Nephron progenitor cell (in vitro differentiated cells): ENCODE results near the gene TSC2.

Experiments used
- DNase-seq: peaks from one replicate; pipeline ENCODE4 v3.0.0; 2021
- H3K27ac Mint-ChIP-seq: 2 replicates; pipeline ENCODE4 v1.8.0; 2021; ENCODE audit warnings: mild to moderate bottlenecking, moderate library complexity, mixed read lengths
- H3K27me3 Mint-ChIP-seq: 2 replicates; pipeline ENCODE4 v1.8.0; 2021; ENCODE audit warnings: mild to moderate bottlenecking, low read depth, mixed read lengths; ENCODE audit not compliant: poor library complexity
- H3K36me3 Mint-ChIP-seq: 2 replicates; pipeline ENCODE4 v1.8.0; 2021; ENCODE audit warnings: low read depth, mixed read lengths
- H3K4me1 Mint-ChIP-seq: 2 replicates; pipeline ENCODE4 v1.8.0; 2021; ENCODE audit warnings: mixed read lengths
- H3K4me3 Mint-ChIP-seq: 2 replicates; pipeline ENCODE4 v1.8.0; 2021; ENCODE audit warnings: mild to moderate bottlenecking, moderate library complexity, mixed read lengths
- H3K9me3 Mint-ChIP-seq: 2 replicates; pipeline ENCODE4 v1.8.0; 2021; ENCODE audit warnings: mild to moderate bottlenecking, moderate library complexity, mixed read lengths
- TF ChIP-seq, protein P1 (sequence below): fragments of 200-600 bp; sonication (generic); IDR thresholded peaks from 2 replicates; pipeline ENCODE4 v1.5.0; 2021; ENCODE audit warnings: antibody characterized with exemption

The TSC2 gene

GRCh38 chr16:2082983-2083364, 35.2 kb downstream of the TSC2 start:
- H3K4me3 Mint-ChIP-seq: no peak overlapping the region
- peak overlapping the region; percentile 45 for H3K27ac Mint-ChIP-seq
- H3K27me3 Mint-ChIP-seq: no peaks in the 10 kb centered on the region

GRCh38 chr16:2083409-2083808, 35.6 kb downstream of the TSC2 start:
- H3K36me3 Mint-ChIP-seq: peaks cover 4% of the 10 kb centered on the region
- H3K9me3 Mint-ChIP-seq: no peaks in the 10 kb centered on the region
- no peak for DNase-seq
- no peaks in the 10 kb centered on the region for H3K27me3 Mint-ChIP-seq
- no peak overlapping the region for H3K27ac Mint-ChIP-seq
- peaks cover 6% of the 10 kb centered on the region for H3K4me1 Mint-ChIP-seq
- no peak overlapping the region for H3K4me3 Mint-ChIP-seq
- TF ChIP-seq, protein P1, sequence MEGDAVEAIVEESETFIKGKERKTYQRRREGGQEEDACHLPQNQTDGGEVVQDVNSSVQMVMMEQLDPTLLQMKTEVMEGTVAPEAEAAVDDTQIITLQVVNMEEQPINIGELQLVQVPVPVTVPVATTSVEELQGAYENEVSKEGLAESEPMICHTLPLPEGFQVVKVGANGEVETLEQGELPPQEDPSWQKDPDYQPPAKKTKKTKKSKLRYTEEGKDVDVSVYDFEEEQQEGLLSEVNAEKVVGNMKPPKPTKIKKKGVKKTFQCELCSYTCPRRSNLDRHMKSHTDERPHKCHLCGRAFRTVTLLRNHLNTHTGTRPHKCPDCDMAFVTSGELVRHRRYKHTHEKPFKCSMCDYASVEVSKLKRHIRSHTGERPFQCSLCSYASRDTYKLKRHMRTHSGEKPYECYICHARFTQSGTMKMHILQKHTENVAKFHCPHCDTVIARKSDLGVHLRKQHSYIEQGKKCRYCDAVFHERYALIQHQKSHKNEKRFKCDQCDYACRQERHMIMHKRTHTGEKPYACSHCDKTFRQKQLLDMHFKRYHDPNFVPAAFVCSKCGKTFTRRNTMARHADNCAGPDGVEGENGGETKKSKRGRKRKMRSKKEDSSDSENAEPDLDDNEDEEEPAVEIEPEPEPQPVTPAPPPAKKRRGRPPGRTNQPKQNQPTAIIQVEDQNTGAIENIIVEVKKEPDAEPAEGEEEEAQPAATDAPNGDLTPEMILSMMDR: no peak

More at GRCh38 chr16:2082983-2083364, 35.2 kb downstream of the TSC2 start:
- H3K36me3 Mint-ChIP-seq: peaks cover 4% of the 10 kb centered on the region
- H3K4me1 Mint-ChIP-seq: peaks cover 6% of the 10 kb centered on the region
- TF ChIP-seq, protein P1: no peak
- H3K9me3 Mint-ChIP-seq: no peaks in the 10 kb centered on the region
- DNase-seq: no peak

- H3K4me1 Mint-ChIP-seq: peaks cover 6% of the 10 kb centered on the region
- H3K9me3 Mint-ChIP-seq: no peaks in the 10 kb centered on the region
- peaks cover 3% of the 10 kb centered on the region for H3K36me3 Mint-ChIP-seq
- TF ChIP-seq, protein P1: no peak
- no peak overlapping the region for H3K4me3 Mint-ChIP-seq
- DNase-seq: no peak
- no peak overlapping the region for H3K27ac Mint-ChIP-seq
- H3K27me3 Mint-ChIP-seq: no peaks in the 10 kb centered on the region
Observed at GRCh38 chr16:2083876-2084780, 36.3 kb downstream of the TSC2 start.

DNA sequence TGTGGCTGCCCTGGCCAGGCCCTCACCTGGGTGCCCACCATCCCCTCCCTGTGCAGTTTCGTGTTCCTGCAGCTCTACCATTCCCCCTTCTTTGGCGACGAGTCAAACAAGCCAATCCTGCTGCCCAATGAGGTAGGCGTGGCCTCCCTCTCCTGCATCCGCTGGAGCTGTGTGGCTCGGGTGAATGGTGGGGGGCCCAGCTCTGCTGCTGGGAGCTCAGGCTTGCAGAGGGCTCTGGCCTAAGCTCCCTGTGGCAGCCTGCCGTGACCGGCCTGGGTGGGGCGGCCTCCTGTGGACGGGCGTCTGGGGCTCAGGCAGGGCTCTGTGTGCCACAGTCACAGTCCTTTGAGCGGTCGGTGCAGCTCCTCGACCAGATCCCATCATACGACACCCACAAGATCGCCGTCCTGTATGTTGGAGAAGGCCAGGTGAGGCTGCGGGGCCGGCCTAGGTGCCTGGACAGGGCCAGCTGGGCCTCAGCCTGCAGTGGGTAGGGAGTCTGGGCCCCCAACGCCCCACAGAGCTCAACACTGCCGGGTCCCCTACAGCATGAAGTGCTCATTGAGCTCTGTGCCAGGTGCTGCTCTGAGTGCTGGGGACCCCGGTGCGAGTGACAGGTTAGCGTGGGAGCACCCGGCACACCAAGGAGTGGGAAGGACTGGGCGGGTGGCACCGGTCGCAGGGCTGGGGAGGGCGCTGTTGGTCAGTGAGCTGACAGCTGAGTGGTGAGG, 37.3 kb downstream of the TSC2 start:
- Mint-ChIP-seq H3K27ac (no peak overlapping the region), H3K4me3 (no peak overlapping the region), H3K27me3 (no peaks in the 10 kb centered on the region), H3K9me3 (no peaks in the 10 kb centered on the region), H3K4me1 (peaks cover 6% of the 10 kb centered on the region), H3K36me3 (peaks cover 5% of the 10 kb centered on the region)
- no peak for DNase-seq
- TF ChIP-seq, protein P1: no peak

GRCh38 chr16:2085669-2086068, 37.9 kb downstream of the TSC2 start:
- Mint-ChIP-seq H3K4me3 (no peak overlapping the region), H3K27ac (no peak overlapping the region), H3K9me3 (no peaks in the 10 kb centered on the region), H3K27me3 (no peaks in the 10 kb centered on the region), H3K36me3 (peaks cover 5% of the 10 kb centered on the region), H3K4me1 (peaks cover 6% of the 10 kb centered on the region)
- TF ChIP-seq, protein P1: no peak
- DNase-seq: no peak
